Bronchial epithelial cell (primary cell): Measurements from ENCODE around the gene DDAH1. TPM values are rescaled to one million over a fixed set of nuclear protein-coding genes. Genes with fewer than 3 reads are reported as not detected.

ENCODE experiments used
- DNase-seq: peaks from one replicate; pipeline ENCODE4 v3.0.0-alpha.2; 2010; ENCODE audit warnings: low read depth
- FAIRE-seq: peaks from 2 replicates; lab custom pipeline; 2011; peaks lifted over from hg19 to GRCh38; lab: Jason Lieb, UNC
- H3K27me3 ChIP-seq: 2 replicates; pipeline ENCODE4 v1.5.1; 2011; ENCODE audit warnings: low read length; ENCODE audit not compliant: control insufficient read depth, insufficient read depth
- H3K36me3 ChIP-seq: 2 replicates; pipeline ENCODE4 v1.5.1; 2011; ENCODE audit warnings: low read length; ENCODE audit not compliant: control insufficient read depth, insufficient read depth
- H3K4me3 ChIP-seq: 2 replicates; pipeline ENCODE4 v1.5.1; 2011; ENCODE audit warnings: mild to moderate bottlenecking, low read depth, low read length, control low read depth
- CTCF ChIP-seq: IDR thresholded peaks from 2 replicates; pipeline ENCODE4 v1.5.1; 2011; ENCODE audit warnings: mild to moderate bottlenecking, moderate library complexity, low read length, control low read depth, inconsistent platforms; ENCODE audit not compliant: insufficient read depth, severe bottlenecking
- total RNA-seq: library from RNA; depleted of rRNA; stranded (reverse); fragments of >200 nt; gene quantifications from 2 replicates; pipeline ENCODE4 v1.2.1, GENCODE V29; 2014

The DDAH1 gene
- total RNA-seq, 1 donor from 2014 or later: 1.6 TPM

- H3K36me3 ChIP-seq: no peaks in the 10 kb centered on the region
- FAIRE-seq (no peak), DNase-seq (peak; percentile 79)
- no peak overlapping the region for H3K4me3 ChIP-seq
- TF ChIP-seq CTCF: no peak
- H3K27me3 ChIP-seq: no peaks in the 10 kb centered on the region
Observed at GRCh38 chr1:85339089-85339488, 125.9 kb downstream of the DDAH1 start.

GRCh38 chr1:85334962-85335361, 130.0 kb downstream of the DDAH1 start:
- no peaks in the 10 kb centered on the region for H3K27me3 ChIP-seq
- no peak for TF ChIP-seq CTCF
- FAIRE-seq (no peak), DNase-seq (no peak)
- no peaks in the 10 kb centered on the region for H3K36me3 ChIP-seq
- no peak overlapping the region for H3K4me3 ChIP-seq

- FAIRE-seq: no peak
- no peak for DNase-seq
- Histone ChIP-seq H3K27me3 (no peaks in the 10 kb centered on the region), H3K36me3 (no peaks in the 10 kb centered on the region), H3K4me3 (no peak overlapping the region)
- TF ChIP-seq CTCF: no peak
Observed at GRCh38 chr1:85333186-85333585, 131.8 kb downstream of the DDAH1 start.

- H3K27me3 ChIP-seq: no peaks in the 10 kb centered on the region
- no peak for TF ChIP-seq CTCF
- no peak for DNase-seq
- H3K36me3 ChIP-seq: no peaks in the 10 kb centered on the region
- no peak overlapping the region for H3K4me3 ChIP-seq
- no peak for FAIRE-seq
Observed at GRCh38 chr1:85332575-85332974, 132.4 kb downstream of the DDAH1 start.

GRCh38 chr1:85330711-85331290, 134.2 kb downstream of the DDAH1 start:
- no peaks in the 10 kb centered on the region for H3K27me3 ChIP-seq
- FAIRE-seq (no peak), DNase-seq (peak; percentile 39)
- H3K4me3 ChIP-seq: no peak overlapping the region
- no peak for TF ChIP-seq CTCF
- no peaks in the 10 kb centered on the region for H3K36me3 ChIP-seq

GRCh38 chr1:85330214-85330631, 134.7 kb downstream of the DDAH1 start:
- FAIRE-seq (no peak), DNase-seq (peak; percentile 85)
- no peak for TF ChIP-seq CTCF
- Histone ChIP-seq H3K36me3 (no peaks in the 10 kb centered on the region), H3K27me3 (no peaks in the 10 kb centered on the region), H3K4me3 (no peak overlapping the region)
